Heart right ventricle (tissue), 16 donors: Measurements from ENCODE around the gene COLEC11. TPM values are rescaled to one million over a fixed set of nuclear protein-coding genes. Genes with fewer than 3 reads are reported as not detected.
"Not testable (repeated sequence)": the region's sequence is repeated elsewhere in the genome, so short reads cannot be mapped to it uniquely, and the experiment has no call there.

Experiments
- ATAC-seq, 8 donors: fragments of 200-7000 bp; cut with Tn5 transposase; one replicate each; pipeline ENCODE4 v1.9.1; 2020; ENCODE audit warnings: mild to moderate bottlenecking in 8 of 8, moderate library complexity in 8 of 8, moderate number of reproducible peaks in 1 of 8
- DNase-seq, 2 donors: peaks; one replicate each; pipeline ENCODE4 v3.0.0-alpha.2; 2020
- H3K27ac ChIP-seq, 10 donors: fragments of 200-600 bp; sonication (generic) in 2 of 10; one replicate each; pipeline versions ENCODE4 v1.5.0 to v1.8.0; 2020 to 2022; ENCODE audit warnings: mild to moderate bottlenecking in 3 of 10
- H3K27me3 ChIP-seq, 7 donors: fragments of 200-600 bp; one replicate each; pipeline ENCODE4 v1.8.0; 2021 to 2022; ENCODE audit warnings: mild to moderate bottlenecking in 2 of 7
- H3K36me3 ChIP-seq, 9 donors: fragments of 200-600 bp; sonication (generic) in 1 of 9; one replicate each; pipeline versions ENCODE4 v1.5.0 to v1.8.0; 2020 to 2022; ENCODE audit warnings: mild to moderate bottlenecking in 2 of 9
- H3K4me1 ChIP-seq, 9 donors: fragments of 200-600 bp; sonication (generic) in 1 of 9; one replicate each; pipeline versions ENCODE4 v1.5.0 to v1.8.0; 2020 to 2022; ENCODE audit warnings: mild to moderate bottlenecking in 4 of 9
- H3K4me3 ChIP-seq, 10 donors: fragments of 200-600 bp; sonication (generic) in 2 of 10; one replicate each; pipeline versions ENCODE4 v1.5.0 to v1.8.0; 2020 to 2022; ENCODE audit warnings: mild to moderate bottlenecking in 7 of 10, moderate library complexity in 2 of 10
- H3K9me3 ChIP-seq, 11 donors: fragments of 200-600 bp in 10 of 11; sonication (generic) in 2 of 11; one replicate each; pipeline versions ENCODE4 v1.5.0 to v1.8.0; 2013 to 2022; ENCODE audit warnings: mild to moderate bottlenecking in 2 of 11, control low read depth in 1 of 11, moderate library complexity in 1 of 11
- WGBS, 2 donors: extraction: QIAGEN DNeasy Blood & Tissue Kit; methylation state at CpG; one replicate each; pipeline ENCODE4 v1.1.7; 2013; ENCODE audit warnings: inconsistent platforms in 1 of 2; 5-methylcytosine and 5-hydroxymethylcytosine counted together
- intact Hi-C, 10 donors: fragments of 100-400 bp; cut with DNase I; formaldehyde crosslinking; loops; one replicate each; pipeline versions ENCODE4 v1.11.1 to v1.14.2; 2022
- polyA plus RNA-seq, 2 donors: library from polyadenylated mRNA; stranded (reverse); fragments of 200-250 nt; gene quantifications; one replicate each; pipeline ENCODE4 v1.2.3, GENCODE V29; 2013
- total RNA-seq, 10 donors: library from RNA; stranded (reverse); fragmentation: NEBNext Ultra II Directional in 3 of 10; extraction: Animal tissue kit (Norgen Biotek cat#: 25700) in 3 of 10; gene quantifications; one replicate each; pipeline versions ENCODE4 v1.2.1 to v1.2.4, GENCODE V29; 2021 to 2023
- TF ChIP-seq, protein P1 (sequence below), 9 donors: fragments of 200-600 bp; sonication (generic) in 2 of 9; IDR thresholded peaks; one replicate each; pipeline versions ENCODE4 v1.5.0 to v1.8.0; 2021 to 2022; ENCODE audit warnings: antibody characterized with exemption in 9 of 9, mild to moderate bottlenecking in 5 of 9, moderate library complexity in 1 of 9
- donor health status: Arrhythmogenic right ventricular cardiomyopathy.
- donor health status: ischemic (EF 13 %, LVEDD 7.1; RV severe dilation, severe dysfunction).
- donor health status: healthy with polysubstance abuse.
- donor health status: DM: no; HTN: yes; CAD: no.
- donor health status: DM: no; HTN: no; CAD: no.
- donor health status: ischemic (EF 25% LVEDD 6.9; RV normal size, moderate dysfunction).
- donor health status: ischemic (EF 25% LVEDD 5.7; RV mildly dilated, moderate dysfunction).
- donor health status: healthy.
- donor health status: DM: yes; HTN: yes; CAD: no.
- donor health status: Ischemic cardiomyopathy.
- donor health status: ischemic (EF 35%, LVEDD 5.7; RV mildly dilated, moderate dysfunction).
- donor health status: nonischemic (EF 11% LVEDD 7.7; RV severe dilation, severe dysfunction).
- donor health status: DM: yes; HTN: yes; CAD: no.
- donor health status: PGD.
- donor health status: ischemic (EF 29% LVEDD 5.4; RV normal size, mild dysfunction).
- donor health status: nonischemic (EF 23%, LVEDD 6.1; RV moderate dilation, normal function).

COLEC11 gene
- total and polyA plus RNA-seq, 12 donors = 2.0 to 26.7 (median 5.2) TPM

DNA sequence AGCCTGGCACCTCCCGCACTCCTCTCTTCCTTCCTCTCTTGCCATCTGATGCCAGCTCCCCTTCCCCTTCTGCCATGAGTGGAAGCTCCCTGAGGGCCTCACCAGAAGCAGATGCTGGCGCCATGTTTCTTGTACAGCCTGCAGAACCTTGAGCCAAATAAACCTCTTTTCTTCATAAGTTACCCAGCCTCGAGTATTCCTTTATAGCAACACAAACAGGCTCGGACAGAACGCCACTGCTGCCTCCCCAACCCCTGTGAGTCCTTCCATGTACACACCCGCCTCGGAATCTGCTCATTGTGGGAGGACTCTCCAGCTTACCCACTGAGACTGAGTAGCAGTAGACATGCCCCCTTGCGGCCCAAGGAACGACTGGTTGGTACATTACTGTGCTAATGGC, 28.1 kb upstream of the COLEC11 start:
- Histone ChIP-seq H3K9me3 (no peaks in the 10 kb centered on the region), H3K27me3 (no peaks in the 10 kb centered on the region), H3K27ac (no peak overlapping the region), H3K4me1 (no peaks in the 10 kb centered on the region), H3K36me3 (peaks cover 0 to 2% (median 0%) of the 10 kb centered on the region in 9 donors), H3K4me3 (no peak overlapping the region)
- 90 to 92% methylated on average over 9 of the region's 9 CpGs for WGBS, 2 donors
- DNase-seq = no peak
- ATAC-seq = no peak
- intact Hi-C loops = no loop called here
- TF ChIP-seq, protein P1, sequence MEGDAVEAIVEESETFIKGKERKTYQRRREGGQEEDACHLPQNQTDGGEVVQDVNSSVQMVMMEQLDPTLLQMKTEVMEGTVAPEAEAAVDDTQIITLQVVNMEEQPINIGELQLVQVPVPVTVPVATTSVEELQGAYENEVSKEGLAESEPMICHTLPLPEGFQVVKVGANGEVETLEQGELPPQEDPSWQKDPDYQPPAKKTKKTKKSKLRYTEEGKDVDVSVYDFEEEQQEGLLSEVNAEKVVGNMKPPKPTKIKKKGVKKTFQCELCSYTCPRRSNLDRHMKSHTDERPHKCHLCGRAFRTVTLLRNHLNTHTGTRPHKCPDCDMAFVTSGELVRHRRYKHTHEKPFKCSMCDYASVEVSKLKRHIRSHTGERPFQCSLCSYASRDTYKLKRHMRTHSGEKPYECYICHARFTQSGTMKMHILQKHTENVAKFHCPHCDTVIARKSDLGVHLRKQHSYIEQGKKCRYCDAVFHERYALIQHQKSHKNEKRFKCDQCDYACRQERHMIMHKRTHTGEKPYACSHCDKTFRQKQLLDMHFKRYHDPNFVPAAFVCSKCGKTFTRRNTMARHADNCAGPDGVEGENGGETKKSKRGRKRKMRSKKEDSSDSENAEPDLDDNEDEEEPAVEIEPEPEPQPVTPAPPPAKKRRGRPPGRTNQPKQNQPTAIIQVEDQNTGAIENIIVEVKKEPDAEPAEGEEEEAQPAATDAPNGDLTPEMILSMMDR (IDR thresholded peaks at IDR 0.05) = no peak

DNA sequence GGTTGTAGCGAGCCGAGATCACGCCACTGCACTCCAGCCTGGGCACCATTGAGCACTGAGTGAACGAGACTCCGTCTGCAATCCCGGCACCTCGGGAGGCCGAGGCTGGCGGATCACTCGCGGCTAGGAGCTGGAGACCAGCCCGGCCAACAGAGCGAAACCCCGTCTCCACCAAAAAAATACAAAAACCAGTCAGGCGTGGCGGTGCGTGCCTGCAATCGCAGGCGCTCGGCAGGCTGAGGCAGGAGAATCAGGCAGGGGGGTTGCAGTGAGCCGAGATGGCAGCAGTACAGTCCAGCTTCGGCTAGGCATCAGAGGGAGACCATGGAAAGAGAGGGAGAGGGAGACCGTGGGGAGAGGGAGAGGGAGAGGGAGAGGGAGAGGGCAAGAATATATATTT, 25.3 kb upstream of the COLEC11 start:
- not testable (repeated sequence) for H3K27ac ChIP-seq, H3K9me3 ChIP-seq, ATAC-seq, H3K4me3 ChIP-seq, H3K4me1 ChIP-seq, DNase-seq, H3K27me3 ChIP-seq, H3K36me3 ChIP-seq
- intact Hi-C loops = loop anchor here in 1 of 10 donors (10.0 kb wide), 1 partner anchor 85 kb away; the partner anchor contains the start of gene ALLC
- 94% methylated on average over 15 to 18 of the region's 23 CpGs for WGBS, 2 donors

DNA sequence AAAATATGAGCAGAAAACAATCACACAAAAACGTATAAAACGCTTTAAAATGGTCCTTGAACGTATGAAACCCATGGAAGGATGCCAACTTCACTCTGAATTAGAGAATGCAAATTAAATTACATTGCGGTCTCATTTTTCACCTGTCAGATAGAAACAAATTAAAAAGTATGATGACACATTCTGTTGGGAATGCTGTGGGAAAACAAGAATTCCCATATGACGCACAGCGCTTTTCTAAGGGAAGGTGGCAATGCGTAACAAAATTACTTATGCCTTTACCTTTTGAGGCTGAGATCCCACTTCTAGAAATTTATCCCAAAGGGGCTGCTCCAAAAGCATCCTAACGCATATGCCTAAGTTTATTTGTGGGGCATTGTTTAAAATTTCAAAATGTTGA, 23.6 kb upstream of the COLEC11 start:
- intact Hi-C loops = loop anchor here in 1 of 10 donors (10.0 kb wide), 1 partner anchor 84 kb away; the partner anchor contains the start of gene ALLC
- ATAC-seq (no peak), DNase-seq (no peak)
- H3K4me3 ChIP-seq = no peak overlapping the region
- TF ChIP-seq, protein P1 (IDR thresholded peaks at IDR 0.05) = no peak
- no peak overlapping the region for H3K27ac ChIP-seq
- 83 to 85% methylated on average over 8 of the region's 8 CpGs for WGBS, 2 donors
- no peaks in the 10 kb centered on the region for H3K27me3 ChIP-seq
- peaks cover 0 to 14% (median 9%) of the 10 kb centered on the region in 9 donors for H3K4me1 ChIP-seq
- H3K36me3 ChIP-seq = peaks cover 0 to 2% (median 0%) of the 10 kb centered on the region in 9 donors
- no peaks in the 10 kb centered on the region for H3K9me3 ChIP-seq

GRCh38 chr2:3572620-3573019, 22.3 kb upstream of the COLEC11 start:
- intact Hi-C loops = loop anchor here in 1 of 10 donors (10.0 kb wide), 1 partner anchor 82 kb away; the partner anchor contains the start of gene ALLC
- no peak for ATAC-seq
- WGBS, 2 donors = 64 to 71% methylated on average over 2 of the region's 2 CpGs

DNA sequence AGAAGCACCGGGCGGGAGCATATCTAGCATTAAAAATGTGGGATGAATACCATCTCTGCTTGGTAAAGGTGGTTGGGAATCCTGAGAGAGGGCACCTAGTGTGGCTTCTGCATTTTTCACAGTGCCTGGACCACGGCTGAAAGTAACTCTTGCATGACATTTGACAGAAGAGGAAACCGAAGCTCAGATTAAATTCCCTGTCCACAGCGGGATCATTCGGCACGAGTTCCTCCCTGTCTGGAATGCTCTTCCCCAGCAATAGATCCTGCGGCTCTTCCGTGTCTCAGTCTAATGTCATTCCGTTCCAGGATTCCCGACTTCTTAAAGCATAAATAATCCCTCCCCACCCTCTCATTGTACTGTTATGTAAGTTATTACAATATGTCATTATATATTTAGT, 20.8 kb upstream of the COLEC11 start:
- WGBS, 2 donors = 95 to 96% methylated on average over 11 of the region's 11 CpGs
- H3K36me3 ChIP-seq = peaks cover 0 to 31% (median 19%) of the 10 kb centered on the region in 9 donors
- DNase-seq = no peak
- H3K4me1 ChIP-seq = peaks cover 3 to 42% (median 34%) of the 10 kb centered on the region in 9 donors
- intact Hi-C loops = loop anchor here in 3 of 10 donors (2.0 to 10.0 kb wide), 2 partner anchors 15 to 81 kb away; partner anchors contain the start of genes RNASEH1 (in 2 of the 3) and ALLC (in 1 of the 3)
- H3K9me3 ChIP-seq = no peaks in the 10 kb centered on the region
- no peaks in the 10 kb centered on the region for H3K27me3 ChIP-seq
- peak overlapping the region in 1 of 10 donors; percentile 87 for H3K4me3 ChIP-seq
- no peak for ATAC-seq
- H3K27ac ChIP-seq = no peak overlapping the region
- TF ChIP-seq, protein P1 (IDR thresholded peaks at IDR 0.05) = no peak

More at GRCh38 chr2:3572620-3573019, 22.3 kb upstream of the COLEC11 start:
- H3K27me3 ChIP-seq = no peaks in the 10 kb centered on the region
- peaks cover 3 to 27% (median 22%) of the 10 kb centered on the region in 9 donors for H3K4me1 ChIP-seq
- DNase-seq = no peak
- no peak overlapping the region for H3K4me3 ChIP-seq
- no peak overlapping the region for H3K27ac ChIP-seq
- no peaks in the 10 kb centered on the region for H3K9me3 ChIP-seq
- H3K36me3 ChIP-seq = peaks cover 0 to 16% (median 11%) of the 10 kb centered on the region in 9 donors
- TF ChIP-seq, protein P1 (IDR thresholded peaks at IDR 0.05) = no peak
